Neutrophil (primary cell): ENCODE results near the gene REP15.

Experiments used
- H3K27ac ChIP-seq: fragments of 200-600 bp; sonication (generic); 2 replicates; pipeline ENCODE4 v1.5.1; 2016; ENCODE audit warnings: mild to moderate bottlenecking, moderate library complexity
- H3K27me3 ChIP-seq: fragments of 200-600 bp; sonication (generic); 2 replicates; pipeline ENCODE4 v1.6.0; 2016; ENCODE audit warnings: mild to moderate bottlenecking
- H3K36me3 ChIP-seq: fragments of 200-600 bp; sonication (generic); 2 replicates; pipeline ENCODE4 v1.5.1; 2017
- H3K4me1 ChIP-seq, 2 experiments: fragments of 200-600 bp in 1 of 2; sonication (generic) in 1 of 2; 1 replicate in 1 of 2; 2 replicates in 1 of 2; pipeline versions ENCODE4 v1.5.1 to v1.6.1; 2013 to 2016; ENCODE audit warnings: low read depth in 1 of 2, low read length in 1 of 2, mild to moderate bottlenecking in 1 of 2, moderate library complexity in 1 of 2; ENCODE audit not compliant: control insufficient read depth in 1 of 2, insufficient read depth in 1 of 2
- H3K4me3 ChIP-seq, 2 experiments: fragments of 200-600 bp in 1 of 2; sonication (generic) in 1 of 2; 1 replicate in 1 of 2; 2 replicates in 1 of 2; pipeline ENCODE4 v1.5.1; 2013 to 2016; ENCODE audit warnings: low read depth in 1 of 2, low read length in 1 of 2, mild to moderate bottlenecking in 1 of 2, moderate library complexity in 1 of 2
- H3K9me3 ChIP-seq: fragments of 200-600 bp; sonication (generic); 2 replicates; pipeline ENCODE4 v1.5.1; 2016
- TF ChIP-seq, protein P1 (sequence below): fragments of 200-600 bp; sonication (generic); IDR thresholded peaks from 2 replicates; pipeline ENCODE4 v1.5.1; 2016; ENCODE audit warnings: antibody characterized with exemption

The REP15 gene

DNA sequence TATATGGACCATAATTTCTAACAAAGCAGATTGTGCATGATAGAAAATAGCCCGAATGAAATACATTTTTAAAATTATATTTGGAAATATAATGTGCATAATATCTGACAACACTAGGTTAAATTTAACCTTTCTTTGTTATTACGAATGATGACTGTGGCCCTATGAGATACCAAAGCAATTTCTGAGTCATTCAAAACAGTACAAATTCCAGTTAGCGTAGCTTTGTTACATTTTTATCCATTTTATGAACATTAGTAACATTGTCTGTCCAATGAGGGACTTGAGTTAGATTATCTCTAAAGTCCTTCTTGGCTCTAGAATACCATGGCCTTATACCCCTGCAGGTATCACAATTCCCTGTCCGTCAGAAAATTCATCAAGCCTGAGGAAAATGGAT lies 39.0 kb upstream of the REP15 start:
- Histone ChIP-seq H3K27ac (no peak overlapping the region), H3K9me3 (no peaks in the 10 kb centered on the region), H3K4me3 (no peak overlapping the region), H3K36me3 (no peaks in the 10 kb centered on the region), H3K27me3 (no peaks in the 10 kb centered on the region), H3K4me1 (no peaks in the 10 kb centered on the region)
- TF ChIP-seq, protein P1, sequence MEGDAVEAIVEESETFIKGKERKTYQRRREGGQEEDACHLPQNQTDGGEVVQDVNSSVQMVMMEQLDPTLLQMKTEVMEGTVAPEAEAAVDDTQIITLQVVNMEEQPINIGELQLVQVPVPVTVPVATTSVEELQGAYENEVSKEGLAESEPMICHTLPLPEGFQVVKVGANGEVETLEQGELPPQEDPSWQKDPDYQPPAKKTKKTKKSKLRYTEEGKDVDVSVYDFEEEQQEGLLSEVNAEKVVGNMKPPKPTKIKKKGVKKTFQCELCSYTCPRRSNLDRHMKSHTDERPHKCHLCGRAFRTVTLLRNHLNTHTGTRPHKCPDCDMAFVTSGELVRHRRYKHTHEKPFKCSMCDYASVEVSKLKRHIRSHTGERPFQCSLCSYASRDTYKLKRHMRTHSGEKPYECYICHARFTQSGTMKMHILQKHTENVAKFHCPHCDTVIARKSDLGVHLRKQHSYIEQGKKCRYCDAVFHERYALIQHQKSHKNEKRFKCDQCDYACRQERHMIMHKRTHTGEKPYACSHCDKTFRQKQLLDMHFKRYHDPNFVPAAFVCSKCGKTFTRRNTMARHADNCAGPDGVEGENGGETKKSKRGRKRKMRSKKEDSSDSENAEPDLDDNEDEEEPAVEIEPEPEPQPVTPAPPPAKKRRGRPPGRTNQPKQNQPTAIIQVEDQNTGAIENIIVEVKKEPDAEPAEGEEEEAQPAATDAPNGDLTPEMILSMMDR, result no peak

DNA sequence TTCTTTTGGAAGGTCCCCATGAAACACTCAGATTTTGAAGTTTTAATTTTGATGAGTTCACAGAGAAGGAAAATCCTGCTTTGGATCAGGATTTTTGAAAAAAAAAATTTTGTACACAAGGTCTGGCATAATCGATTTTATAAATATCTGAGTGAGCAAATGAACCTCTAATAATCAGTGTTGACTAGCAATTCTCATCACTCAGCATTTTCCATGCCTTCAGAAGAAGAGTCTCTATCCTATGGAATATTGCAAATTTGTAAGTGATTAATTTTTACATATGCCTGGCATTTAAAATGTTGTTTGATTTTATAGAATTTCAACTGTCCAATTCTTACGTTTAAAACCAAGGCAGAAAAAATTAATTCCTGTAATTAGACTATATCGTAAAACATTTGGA lies 30.5 kb upstream of the REP15 start:
- Histone ChIP-seq H3K4me3 (no peak overlapping the region), H3K9me3 (no peaks in the 10 kb centered on the region), H3K27me3 (no peaks in the 10 kb centered on the region), H3K4me1 (no peaks in the 10 kb centered on the region), H3K27ac (no peak overlapping the region), H3K36me3 (no peaks in the 10 kb centered on the region)
- TF ChIP-seq, protein P1, result no peak

DNA sequence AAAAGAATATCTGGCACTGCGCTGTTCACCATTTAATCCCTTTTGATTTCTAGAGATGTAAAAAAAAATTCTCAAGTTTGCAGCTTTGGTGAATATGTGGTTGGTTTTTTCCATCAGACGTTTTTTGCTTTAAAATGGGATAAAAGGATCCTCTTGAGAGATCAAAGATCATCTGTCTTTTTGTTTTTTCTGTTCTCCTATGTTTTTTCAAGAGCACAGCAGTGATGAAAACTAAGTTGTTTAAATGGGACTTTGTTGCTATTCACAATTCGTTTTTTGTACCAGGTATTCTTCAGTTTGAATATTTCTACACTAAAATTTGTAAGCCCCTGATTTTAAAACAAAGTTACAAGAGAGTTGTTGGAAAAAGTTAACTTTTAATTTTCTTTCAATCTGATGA lies 29.7 kb upstream of the REP15 start:
- Histone ChIP-seq H3K4me3 (no peak overlapping the region), H3K27me3 (no peaks in the 10 kb centered on the region), H3K36me3 (no peaks in the 10 kb centered on the region), H3K4me1 (no peaks in the 10 kb centered on the region), H3K9me3 (no peaks in the 10 kb centered on the region), H3K27ac (no peak overlapping the region)
- TF ChIP-seq, protein P1, result no peak

DNA sequence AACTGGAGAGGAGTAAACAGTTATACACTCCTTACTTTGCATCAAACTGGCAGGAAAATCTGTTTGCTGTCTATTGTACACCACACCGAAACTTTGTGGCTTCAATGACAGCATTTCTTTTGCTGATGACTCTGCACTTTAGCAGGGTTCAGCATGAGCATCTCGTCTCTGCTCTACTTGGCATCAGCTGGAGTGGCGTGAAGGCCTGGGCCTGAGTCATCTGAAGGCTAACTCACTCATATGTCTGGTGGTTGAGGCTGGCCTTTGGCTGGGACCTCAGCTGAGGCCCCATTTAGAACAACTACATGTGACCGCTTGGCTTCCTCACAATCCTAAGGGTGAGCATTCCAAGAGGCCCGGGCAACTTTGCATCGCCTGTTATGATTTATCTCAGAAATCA lies 28.7 kb upstream of the REP15 start:
- no peaks in the 10 kb centered on the region for H3K4me1 ChIP-seq
- H3K27ac ChIP-seq, result no peak overlapping the region
- no peaks in the 10 kb centered on the region for H3K9me3 ChIP-seq
- no peaks in the 10 kb centered on the region for H3K36me3 ChIP-seq
- TF ChIP-seq, protein P1, result no peak
- no peak overlapping the region for H3K4me3 ChIP-seq
- H3K27me3 ChIP-seq, result no peaks in the 10 kb centered on the region

DNA sequence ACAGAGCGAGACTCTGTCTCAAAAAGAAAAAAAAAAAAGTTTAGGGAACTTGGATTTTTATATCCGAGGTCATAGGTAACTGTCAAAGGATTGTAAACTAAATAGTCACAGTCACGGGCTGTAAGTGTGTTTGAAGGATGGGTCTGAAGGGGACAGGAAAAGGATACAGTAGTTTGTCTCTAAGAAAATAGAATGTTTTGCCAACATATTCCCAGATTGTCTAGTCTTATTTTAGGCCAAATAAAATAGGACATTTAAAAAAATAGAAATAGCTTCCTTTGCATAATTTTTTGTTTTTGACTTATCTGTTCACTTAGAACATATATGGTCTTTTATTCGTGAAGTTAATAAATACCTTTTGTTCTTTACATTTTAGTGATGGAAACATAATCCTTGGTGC lies 24.2 kb upstream of the REP15 start:
- Histone ChIP-seq H3K9me3 (no peaks in the 10 kb centered on the region), H3K4me3 (no peak overlapping the region), H3K36me3 (no peaks in the 10 kb centered on the region), H3K27ac (no peak overlapping the region), H3K27me3 (no peaks in the 10 kb centered on the region), H3K4me1 (no peaks in the 10 kb centered on the region)
- TF ChIP-seq, protein P1, result no peak

DNA sequence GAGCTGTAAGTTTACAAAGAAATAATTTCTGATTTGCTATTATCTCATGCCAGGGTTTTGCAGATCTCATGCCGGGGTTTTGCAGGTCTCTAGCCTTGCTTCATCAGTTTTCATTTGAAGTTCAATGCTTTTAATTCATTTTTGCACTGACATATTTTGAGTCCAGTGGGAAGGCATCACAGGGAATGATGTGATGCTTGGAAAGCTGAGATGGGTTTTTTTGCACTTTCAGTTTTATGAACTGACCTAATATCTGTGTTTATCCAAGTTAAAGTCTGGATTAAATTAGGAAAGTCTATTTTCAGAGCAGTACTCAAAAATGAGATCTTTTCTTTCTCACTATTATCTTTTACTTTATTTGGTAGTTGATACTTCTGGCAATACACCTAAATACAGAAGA lies 23.6 kb upstream of the REP15 start:
- Histone ChIP-seq H3K27ac (no peak overlapping the region), H3K36me3 (no peaks in the 10 kb centered on the region), H3K4me1 (no peaks in the 10 kb centered on the region), H3K27me3 (no peaks in the 10 kb centered on the region), H3K4me3 (no peak overlapping the region), H3K9me3 (no peaks in the 10 kb centered on the region)
- TF ChIP-seq, protein P1, result no peak
